Trophoblast cell (in vitro differentiated cells and primary cell): ENCODE results near the gene ALS2CL. TPM values are rescaled to one million over a fixed set of nuclear protein-coding genes. Genes with fewer than 3 reads are reported as not detected.
"Not testable (repeated sequence)": the region's sequence is repeated elsewhere in the genome, so short reads cannot be mapped to it uniquely, and the experiment has no call there.

Source experiments
- DNase-seq, 2 donors: peaks; one replicate each; pipeline ENCODE4 v3.0.0-alpha.2; 2016
- H2AFZ ChIP-seq: 2 replicates; pipeline ENCODE4 v1.6.1; 2013; ENCODE audit warnings: low read length, moderate library complexity, mild to moderate bottlenecking; ENCODE audit not compliant: insufficient read depth, poor library complexity
- H2AK5ac ChIP-seq: 2 replicates; pipeline ENCODE4 v1.6.1; 2013; ENCODE audit warnings: mild to moderate bottlenecking, low read length
- H2BK120ac ChIP-seq: 2 replicates; pipeline ENCODE4 v1.6.1; 2013; ENCODE audit warnings: low read length, mild to moderate bottlenecking, moderate library complexity; ENCODE audit not compliant: insufficient read depth, poor library complexity
- H2BK12ac ChIP-seq: 2 replicates; pipeline ENCODE4 v1.6.1; 2013; ENCODE audit warnings: mild to moderate bottlenecking, low read length, moderate library complexity
- H2BK5ac ChIP-seq: 2 replicates; pipeline ENCODE4 v1.6.1; 2013; ENCODE audit warnings: low read length, low read depth, moderate library complexity, mild to moderate bottlenecking; ENCODE audit not compliant: poor library complexity
- H3K14ac ChIP-seq: 2 replicates; pipeline ENCODE4 v1.6.1; 2013; ENCODE audit warnings: mild to moderate bottlenecking, low read length
- H3K18ac ChIP-seq: 2 replicates; pipeline ENCODE4 v1.6.1; 2013; ENCODE audit warnings: mild to moderate bottlenecking, low read length
- H3K23ac ChIP-seq: 2 replicates; pipeline ENCODE4 v1.6.1; 2013; ENCODE audit warnings: low read length
- H3K27ac ChIP-seq: 2 replicates; pipeline ENCODE4 v1.5.1; 2013; ENCODE audit warnings: low read depth, mild to moderate bottlenecking, inconsistent platforms, low read length, moderate library complexity
- H3K27me3 ChIP-seq: 2 replicates; pipeline ENCODE4 v1.6.1; 2013; ENCODE audit warnings: inconsistent platforms, mild to moderate bottlenecking, low read length, moderate library complexity; ENCODE audit not compliant: insufficient read depth
- H3K36me3 ChIP-seq, 2 experiments: 1 replicate in 1 of 2; 2 replicates in 1 of 2; pipeline ENCODE4 v1.6.1; 2013; ENCODE audit warnings: low read length in 2 of 2, mild to moderate bottlenecking in 2 of 2, moderate library complexity in 1 of 2; ENCODE audit not compliant: insufficient read depth in 2 of 2, control insufficient read depth in 1 of 2
- H3K4ac ChIP-seq: 2 replicates; pipeline ENCODE4 v1.6.1; 2013; ENCODE audit warnings: low read depth, mild to moderate bottlenecking, low read length, moderate library complexity
- H3K4me1 ChIP-seq, 2 experiments: 1 replicate in 1 of 2; 2 replicates in 1 of 2; pipeline ENCODE4 v1.6.1; 2013; ENCODE audit warnings: low read length in 2 of 2, mild to moderate bottlenecking in 2 of 2, moderate library complexity in 1 of 2; ENCODE audit not compliant: insufficient read depth in 2 of 2, control insufficient read depth in 1 of 2
- H3K4me2 ChIP-seq: 2 replicates; pipeline ENCODE4 v1.6.1; 2013; ENCODE audit warnings: inconsistent platforms, mild to moderate bottlenecking, low read length, moderate library complexity
- H3K4me3 ChIP-seq: 2 replicates; pipeline ENCODE4 v1.5.1; 2013; ENCODE audit warnings: mild to moderate bottlenecking, low read depth, low read length, inconsistent platforms
- H3K79me1 ChIP-seq: one replicate; pipeline ENCODE4 v1.6.1; 2013; ENCODE audit warnings: low read length
- H3K79me2 ChIP-seq: 2 replicates; pipeline ENCODE4 v1.6.1; 2013; ENCODE audit warnings: low read length, mild to moderate bottlenecking; ENCODE audit not compliant: control insufficient read depth, insufficient read depth, poor library complexity
- H3K9ac ChIP-seq: 2 replicates; pipeline ENCODE4 v1.6.1; 2013; ENCODE audit warnings: mild to moderate bottlenecking, low read length
- H3K9me3 ChIP-seq: 2 replicates; pipeline ENCODE4 v1.6.1; 2013; ENCODE audit warnings: low read depth, mild to moderate bottlenecking, control low read depth, inconsistent platforms, low read length; ENCODE audit not compliant: insufficient read depth
- H4K12ac ChIP-seq: 2 replicates; pipeline ENCODE4 v1.6.1; 2013; ENCODE audit warnings: low read depth, mild to moderate bottlenecking, low read length, moderate library complexity
- H4K8ac ChIP-seq: 2 replicates; pipeline ENCODE4 v1.6.1; 2013; ENCODE audit warnings: low read depth, mild to moderate bottlenecking, low read length, moderate library complexity
- H4K91ac ChIP-seq: one replicate; pipeline ENCODE4 v1.6.1; 2013; ENCODE audit warnings: low read depth, mild to moderate bottlenecking, low read length, moderate library complexity
- WGBS: extraction: QIAGEN DNeasy Blood & Tissue Kit; methylation state at CpG from one replicate; pipeline ENCODE4 v1.1.7; 2013; ENCODE audit warnings: missing lambda C conversion rate; ENCODE audit not compliant: insufficient read length, insufficient coverage; ENCODE audit errors: extremely low coverage; 5-methylcytosine and 5-hydroxymethylcytosine counted together
- polyA plus RNA-seq: library from polyadenylated mRNA; stranded (reverse); fragments of 200-250 nt; gene quantifications from 2 replicates; pipeline ENCODE4 v1.2.3, GENCODE V29; 2013

The ALS2CL gene, protein sequence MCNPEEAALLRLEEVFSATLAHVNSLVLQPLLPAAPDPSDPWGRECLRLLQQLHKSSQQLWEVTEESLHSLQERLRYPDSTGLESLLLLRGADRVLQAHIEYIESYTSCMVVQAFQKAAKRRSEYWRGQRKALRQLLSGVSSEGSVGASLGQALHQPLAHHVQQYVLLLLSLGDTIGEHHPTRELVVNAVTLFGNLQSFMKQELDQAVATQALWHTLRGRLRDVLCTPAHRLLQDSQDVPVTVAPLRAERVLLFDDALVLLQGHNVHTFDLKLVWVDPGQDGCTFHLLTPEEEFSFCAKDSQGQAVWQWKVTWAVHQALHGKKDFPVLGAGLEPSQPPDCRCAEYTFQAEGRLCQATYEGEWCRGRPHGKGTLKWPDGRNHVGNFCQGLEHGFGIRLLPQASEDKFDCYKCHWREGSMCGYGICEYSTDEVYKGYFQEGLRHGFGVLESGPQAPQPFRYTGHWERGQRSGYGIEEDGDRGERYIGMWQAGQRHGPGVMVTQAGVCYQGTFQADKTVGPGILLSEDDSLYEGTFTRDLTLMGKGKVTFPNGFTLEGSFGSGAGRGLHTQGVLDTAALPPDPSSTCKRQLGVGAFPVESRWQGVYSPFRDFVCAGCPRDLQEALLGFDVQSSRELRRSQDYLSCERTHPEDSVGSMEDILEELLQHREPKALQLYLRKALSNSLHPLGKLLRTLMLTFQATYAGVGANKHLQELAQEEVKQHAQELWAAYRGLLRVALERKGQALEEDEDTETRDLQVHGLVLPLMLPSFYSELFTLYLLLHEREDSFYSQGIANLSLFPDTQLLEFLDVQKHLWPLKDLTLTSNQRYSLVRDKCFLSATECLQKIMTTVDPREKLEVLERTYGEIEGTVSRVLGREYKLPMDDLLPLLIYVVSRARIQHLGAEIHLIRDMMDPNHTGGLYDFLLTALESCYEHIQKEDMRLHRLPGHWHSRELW
- 11.3 and 13.5 TPM in 2 replicates for polyA plus RNA-seq

DNA sequence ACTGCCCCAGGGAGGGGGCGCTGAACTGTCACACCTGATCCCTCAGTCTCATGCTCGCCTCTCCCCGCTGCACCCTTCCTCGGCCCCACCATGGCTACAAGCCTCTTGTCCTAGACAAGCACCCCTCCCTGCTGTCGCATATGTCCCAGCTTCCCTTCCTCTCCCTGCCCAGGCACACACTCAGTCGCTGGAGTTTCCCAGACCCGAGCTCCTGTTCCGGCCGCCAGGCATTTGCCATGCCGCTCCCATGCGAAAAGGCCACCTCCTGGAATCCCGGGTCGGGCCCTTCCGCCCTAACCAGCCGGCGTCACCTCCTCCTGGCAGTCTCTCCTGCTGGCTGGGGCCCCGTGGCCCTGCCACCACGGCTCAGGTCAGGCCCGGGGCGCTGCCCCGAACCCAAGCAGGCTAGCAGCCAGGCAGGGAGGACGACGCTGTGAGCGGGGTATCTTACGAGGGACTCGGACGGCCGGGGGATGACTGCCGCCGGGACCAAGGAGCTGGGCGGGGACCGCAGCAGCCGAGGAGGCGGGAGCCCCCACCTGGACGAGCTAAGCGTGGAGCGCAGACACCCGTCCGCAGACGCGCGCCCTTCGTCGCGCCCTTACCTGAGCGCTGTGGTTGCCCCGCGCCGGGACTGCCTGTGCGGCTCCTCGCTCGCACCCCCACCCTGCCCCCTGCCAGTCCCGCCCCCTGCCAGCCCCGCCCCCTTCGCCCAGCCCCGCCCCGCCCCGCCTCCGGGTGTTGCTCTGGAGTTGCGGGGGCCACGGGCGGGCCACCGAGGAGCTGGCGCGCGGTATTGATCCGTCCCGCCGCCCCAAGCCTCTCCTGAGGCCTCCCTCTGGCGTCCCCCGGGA is at the start of gene ALS2CL:
Gene ALS2CL, minus strand, starts transcription at position 642 of the 854 bp plus-strand sequence. CDS start 4,239 bp downstream, outside the sequence.
- Histone ChIP-seq H3K18ac (peak within 1 kb of the TSS; percentile 88), H3K4me3 (peak within 1 kb of the TSS; percentile 72), H3K4ac (peak within 1 kb of the TSS; percentile 31), H2BK5ac (peak within 1 kb of the TSS; percentile 71), H2AK5ac (no peak within 1 kb of the TSS), H3K27me3 (no peaks in the 10 kb centered on the region), H3K27ac (peak within 1 kb of the TSS; percentile 60), H3K79me2 (peaks cover 5% of the 10 kb centered on the region), H3K79me1 (peaks cover 11% of the 10 kb centered on the region), H3K4me1 (peaks cover 12 to 23% of the 10 kb centered on the region in 2 experiments), H2BK120ac (peak within 1 kb of the TSS; percentile 84), H3K9me3 (peaks cover 2% of the 10 kb centered on the region), H3K36me3 (peaks cover 0 to under 1% of the 10 kb centered on the region in 2 experiments), H3K4me2 (peak within 1 kb of the TSS; percentile 96), H4K91ac (peak within 1 kb of the TSS; percentile 76), H4K12ac (peak within 1 kb of the TSS; percentile 56), H4K8ac (peak within 1 kb of the TSS; percentile 82), H2BK12ac (peak within 1 kb of the TSS; percentile 38), H3K14ac (peak within 1 kb of the TSS; percentile 85), H2AFZ (peak within 1 kb of the TSS; percentile 73), H3K23ac (peak within 1 kb of the TSS; percentile 42), H3K9ac (peak within 1 kb of the TSS; percentile 92)
- WGBS = no CpG with 5 or more reads among the region's 71 CpGs
- peak; percentile 73 to 77 for DNase-seq

DNA sequence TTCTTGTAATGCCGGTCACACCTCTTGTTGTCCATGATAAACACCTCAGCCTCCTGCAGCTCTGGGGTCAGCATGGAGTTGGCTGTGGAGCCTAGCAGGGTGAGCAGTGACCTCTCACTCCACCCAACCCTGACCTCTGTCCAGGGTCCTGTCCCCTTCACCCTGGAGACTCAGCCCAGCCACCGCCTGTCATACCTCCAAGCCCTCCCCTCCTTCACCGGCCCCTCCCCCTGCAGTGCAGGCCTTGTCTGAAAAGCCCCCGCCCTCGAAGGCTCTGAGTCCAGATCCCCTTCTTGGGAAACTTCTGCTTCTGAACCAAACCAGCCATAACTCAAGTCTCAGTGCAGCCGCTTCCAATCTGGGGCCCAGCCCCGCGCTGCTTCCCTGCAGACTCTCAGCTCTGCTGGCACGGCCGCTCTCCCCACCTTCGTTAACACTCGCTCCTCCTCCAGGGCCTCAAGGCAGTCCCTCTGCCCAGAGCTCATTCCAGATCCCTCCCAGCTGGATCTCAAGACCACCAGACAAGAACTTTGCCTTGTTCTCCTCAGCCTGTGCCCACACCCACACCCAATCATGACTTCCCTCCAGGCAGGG is 49.6 kb upstream of the ALS2CL start:
- Histone ChIP-seq H3K4ac (no peak overlapping the region), H3K9ac (no peak overlapping the region), H2BK5ac (no peak overlapping the region), H3K36me3 (no peaks in the 10 kb centered on the region), H2BK120ac (no peak overlapping the region), H3K79me2 (no peaks in the 10 kb centered on the region), H3K4me2 (no peak overlapping the region), H4K12ac (no peak overlapping the region), H3K4me3 (no peak overlapping the region), H3K4me1 (no peaks in the 10 kb centered on the region), H3K79me1 (no peaks in the 10 kb centered on the region), H2AK5ac (no peak overlapping the region), H3K9me3 (no peaks in the 10 kb centered on the region), H3K27me3 (no peaks in the 10 kb centered on the region), H4K8ac (no peak overlapping the region), H2AFZ (no peak overlapping the region), H2BK12ac (no peak overlapping the region), H3K23ac (no peak overlapping the region), H3K27ac (no peak overlapping the region), H3K14ac (no peak overlapping the region), H4K91ac (no peak overlapping the region), H3K18ac (no peak overlapping the region)
- WGBS = no CpG with 5 or more reads among the region's 12 CpGs
- DNase-seq = no peak

DNA sequence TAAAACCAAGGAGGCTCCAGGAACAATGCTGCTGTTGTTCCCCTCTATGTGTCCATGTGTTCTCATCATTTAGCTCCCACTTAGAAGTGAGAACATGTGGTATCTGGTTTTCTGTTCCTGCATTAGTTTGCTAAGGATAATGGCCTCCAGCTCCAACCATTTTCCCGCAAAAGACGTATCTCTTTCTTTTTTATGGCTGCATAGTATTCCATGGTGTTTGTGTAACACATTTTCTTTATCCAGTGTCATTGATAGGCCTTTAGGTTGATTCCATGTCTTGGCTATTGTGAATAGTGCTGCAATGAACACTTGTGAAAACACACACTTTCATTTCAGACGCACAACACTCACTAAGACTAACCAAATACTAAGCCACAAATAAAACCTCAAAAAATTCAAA is 46.1 kb upstream of the ALS2CL start:
- not testable (repeated sequence) for H3K23ac ChIP-seq, H3K4ac ChIP-seq, H2BK120ac ChIP-seq, H3K27me3 ChIP-seq, H3K36me3 ChIP-seq, H3K4me2 ChIP-seq, DNase-seq, H2AK5ac ChIP-seq, H4K12ac ChIP-seq, H2BK5ac ChIP-seq, H3K9me3 ChIP-seq, H2BK12ac ChIP-seq, H3K79me1 ChIP-seq, H4K91ac ChIP-seq, H3K27ac ChIP-seq, H4K8ac ChIP-seq, H3K4me1 ChIP-seq, H3K4me3 ChIP-seq, H3K9ac ChIP-seq, H3K18ac ChIP-seq, H3K14ac ChIP-seq, H2AFZ ChIP-seq, H3K79me2 ChIP-seq
- no CpG with 5 or more reads among the region's 3 CpGs for WGBS
